NCI-H146 treated with DMSO at 0.1 percent for 48 hours (cell line): ENCODE results near the gene PARD3.

ENCODE experiments used
- DNase-seq: peaks from one replicate; lab custom pipeline; 2025; ENCODE audit not compliant: unreplicated experiment; lab: John Stamatoyannopoulos, UW

PARD3 gene

GRCh38 chr10:34320265-34320664 is 494.8 kb downstream of the PARD3 start:
- DNase-seq: peak; percentile 46

- DNase-seq: peak; percentile 96
Observed at GRCh38 chr10:34319197-34319846, 495.8 kb downstream of the PARD3 start.

- DNase-seq: no peak
Observed at GRCh38 chr10:34316154-34316553, 498.9 kb downstream of the PARD3 start.

- no peak for DNase-seq
Observed at GRCh38 chr10:34314457-34314856, 500.6 kb downstream of the PARD3 start.

GRCh38 chr10:34313888-34314287 is 501.2 kb downstream of the PARD3 start:
- no peak for DNase-seq

GRCh38 chr10:34313353-34313752 is 501.7 kb downstream of the PARD3 start:
- no peak for DNase-seq

GRCh38 chr10:34311679-34312078 is 503.4 kb downstream of the PARD3 start:
- DNase-seq: no peak

- no peak for DNase-seq
Observed at GRCh38 chr10:34310234-34310633, 504.9 kb downstream of the PARD3 start.

GRCh38 chr10:34305189-34305588 is 509.9 kb downstream of the PARD3 start:
- DNase-seq: no peak

GRCh38 chr10:34303022-34303421 is 512.1 kb downstream of the PARD3 start:
- peak; percentile 67 for DNase-seq

GRCh38 chr10:34299105-34299611 is 515.9 kb downstream of the PARD3 start:
- peak; percentile 59 for DNase-seq

- DNase-seq: no peak
Observed at GRCh38 chr10:34298346-34298818, 516.7 kb downstream of the PARD3 start.

- DNase-seq: peak; percentile 88
Observed at GRCh38 chr10:34297541-34298345, 517.4 kb downstream of the PARD3 start.

GRCh38 chr10:34295142-34295548 is 520.0 kb downstream of the PARD3 start:
- DNase-seq: no peak

GRCh38 chr10:34294137-34294536 is 521.0 kb downstream of the PARD3 start:
- DNase-seq: no peak

GRCh38 chr10:34292675-34293074 is 522.4 kb downstream of the PARD3 start:
- peak; percentile 15 for DNase-seq

GRCh38 chr10:34292194-34292565 is 522.9 kb downstream of the PARD3 start:
- DNase-seq: no peak

- DNase-seq: no peak
Observed at GRCh38 chr10:34291466-34292193, 523.5 kb downstream of the PARD3 start.

- DNase-seq: no peak
Observed at GRCh38 chr10:34290412-34291081, 524.5 kb downstream of the PARD3 start.

GRCh38 chr10:34288634-34289033 is 526.5 kb downstream of the PARD3 start:
- DNase-seq: no peak

GRCh38 chr10:34286136-34286739 is 528.9 kb downstream of the PARD3 start:
- DNase-seq: no peak
